ENCODE results near the gene GAS7.

GRCh38 chr17:9956474-9957131 is 241.8 kb downstream of the GAS7 start:
- TF ChIP-seq USF2 (CRISPR knock-in tag; IDR thresholded peaks at IDR 0.05) = no peak
- TF ChIP-seq, protein P1, sequence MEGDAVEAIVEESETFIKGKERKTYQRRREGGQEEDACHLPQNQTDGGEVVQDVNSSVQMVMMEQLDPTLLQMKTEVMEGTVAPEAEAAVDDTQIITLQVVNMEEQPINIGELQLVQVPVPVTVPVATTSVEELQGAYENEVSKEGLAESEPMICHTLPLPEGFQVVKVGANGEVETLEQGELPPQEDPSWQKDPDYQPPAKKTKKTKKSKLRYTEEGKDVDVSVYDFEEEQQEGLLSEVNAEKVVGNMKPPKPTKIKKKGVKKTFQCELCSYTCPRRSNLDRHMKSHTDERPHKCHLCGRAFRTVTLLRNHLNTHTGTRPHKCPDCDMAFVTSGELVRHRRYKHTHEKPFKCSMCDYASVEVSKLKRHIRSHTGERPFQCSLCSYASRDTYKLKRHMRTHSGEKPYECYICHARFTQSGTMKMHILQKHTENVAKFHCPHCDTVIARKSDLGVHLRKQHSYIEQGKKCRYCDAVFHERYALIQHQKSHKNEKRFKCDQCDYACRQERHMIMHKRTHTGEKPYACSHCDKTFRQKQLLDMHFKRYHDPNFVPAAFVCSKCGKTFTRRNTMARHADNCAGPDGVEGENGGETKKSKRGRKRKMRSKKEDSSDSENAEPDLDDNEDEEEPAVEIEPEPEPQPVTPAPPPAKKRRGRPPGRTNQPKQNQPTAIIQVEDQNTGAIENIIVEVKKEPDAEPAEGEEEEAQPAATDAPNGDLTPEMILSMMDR (IDR thresholded peaks at IDR 0.05) = no peak
- TF ChIP-seq, protein P2, sequence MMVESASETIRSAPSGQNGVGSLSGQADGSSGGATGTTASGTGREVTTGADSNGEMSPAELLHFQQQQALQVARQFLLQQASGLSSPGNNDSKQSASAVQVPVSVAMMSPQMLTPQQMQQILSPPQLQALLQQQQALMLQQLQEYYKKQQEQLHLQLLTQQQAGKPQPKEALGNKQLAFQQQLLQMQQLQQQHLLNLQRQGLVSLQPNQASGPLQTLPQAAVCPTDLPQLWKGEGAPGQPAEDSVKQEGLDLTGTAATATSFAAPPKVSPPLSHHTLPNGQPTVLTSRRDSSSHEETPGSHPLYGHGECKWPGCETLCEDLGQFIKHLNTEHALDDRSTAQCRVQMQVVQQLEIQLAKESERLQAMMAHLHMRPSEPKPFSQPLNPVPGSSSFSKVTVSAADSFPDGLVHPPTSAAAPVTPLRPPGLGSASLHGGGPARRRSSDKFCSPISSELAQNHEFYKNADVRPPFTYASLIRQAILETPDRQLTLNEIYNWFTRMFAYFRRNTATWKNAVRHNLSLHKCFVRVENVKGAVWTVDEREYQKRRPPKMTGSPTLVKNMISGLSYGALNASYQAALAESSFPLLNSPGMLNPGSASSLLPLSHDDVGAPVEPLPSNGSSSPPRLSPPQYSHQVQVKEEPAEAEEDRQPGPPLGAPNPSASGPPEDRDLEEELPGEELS (CRISPR knock-in tag; IDR thresholded peaks at IDR 0.05) = no peak

All from WTC11 (cell line).